OCI-LY1 (cell line): ENCODE results near the gene GIGYF1.

Experiments used
- H2AFZ ChIP-seq: fragments of 200-600 bp; sonication (generic), shearing (Covaris generic); 2 replicates; pipeline ENCODE4 v1.6.0; 2014; ENCODE audit warnings: antibody characterized with exemption, mild to moderate bottlenecking, low read length
- H3F3A ChIP-seq: fragments of 200-600 bp; sonication (generic), shearing (Covaris generic); 2 replicates; pipeline ENCODE4 v1.6.0; 2014; ENCODE audit warnings: mild to moderate bottlenecking, antibody characterized with exemption, low read length, moderate library complexity; ENCODE audit not compliant: insufficient read depth
- H3K27ac ChIP-seq: fragments of 200-600 bp; sonication (generic); 2 replicates; pipeline ENCODE4 v1.5.1; 2014; ENCODE audit warnings: low read length, mixed run types, mild to moderate bottlenecking, low read depth; ENCODE audit not compliant: poor library complexity, severe bottlenecking
- H3K27me3 ChIP-seq: fragments of 200-600 bp; sonication (generic); 2 replicates; pipeline ENCODE4 v1.6.0; 2014; ENCODE audit warnings: antibody characterized with exemption, mild to moderate bottlenecking, low read length, moderate library complexity; ENCODE audit not compliant: insufficient read depth
- H3K36me3 ChIP-seq: fragments of 200-600 bp; sonication (generic); 2 replicates; pipeline ENCODE4 v1.6.1; 2014; ENCODE audit warnings: mild to moderate bottlenecking, antibody characterized with exemption, low read length, moderate library complexity, mixed read lengths; ENCODE audit not compliant: insufficient read depth
- H3K4me1 ChIP-seq: fragments of 200-600 bp; sonication (generic); 2 replicates; pipeline ENCODE4 v1.5.1; 2014; ENCODE audit warnings: mild to moderate bottlenecking, low read length, moderate library complexity; ENCODE audit not compliant: insufficient read depth, severe bottlenecking
- H3K4me2 ChIP-seq: fragments of 200-600 bp; sonication (generic), shearing (Covaris generic); 2 replicates; pipeline ENCODE4 v1.6.1; 2014; ENCODE audit warnings: low read length
- H3K4me3 ChIP-seq: fragments of 200-600 bp; sonication (generic); 2 replicates; pipeline ENCODE4 v1.5.1; 2014; ENCODE audit warnings: low read length, low read depth, mild to moderate bottlenecking, mixed read lengths; ENCODE audit not compliant: poor library complexity, severe bottlenecking
- H3K79me2 ChIP-seq: fragments of 200-600 bp; shearing (Covaris generic); 2 replicates; pipeline ENCODE4 v1.6.1; 2016; ENCODE audit warnings: mixed run types, low read length, mixed read lengths; ENCODE audit not compliant: insufficient read depth
- H3K9ac ChIP-seq: fragments of 200-600 bp; sonication (generic), shearing (Covaris generic); 2 replicates; pipeline ENCODE4 v1.6.1; 2014; ENCODE audit warnings: mild to moderate bottlenecking, low read length, mixed read lengths
- H3K9me2 ChIP-seq: fragments of 200-600 bp; sonication (generic), shearing (Covaris generic); 2 replicates; pipeline ENCODE4 v1.6.1; 2014; ENCODE audit warnings: low read depth, mild to moderate bottlenecking, low read length, mixed read lengths
- H3K9me3 ChIP-seq: fragments of 200-600 bp; shearing (Covaris generic); 2 replicates; pipeline ENCODE4 v1.6.1; 2014; ENCODE audit warnings: low read length, mixed read lengths
- H4K20me1 ChIP-seq: fragments of 200-600 bp; sonication (generic), shearing (Covaris generic); 2 replicates; pipeline ENCODE4 v1.6.0; 2016; ENCODE audit warnings: mild to moderate bottlenecking, low read length; ENCODE audit not compliant: insufficient read depth
- EZH2 ChIP-seq: fragments of 200-600 bp; sonication (generic), shearing (Covaris generic); IDR thresholded peaks from 2 replicates; pipeline ENCODE4 v1.8.0; 2017; ENCODE audit warnings: borderline replicate concordance, mixed run types, mild to moderate bottlenecking, antibody characterized with exemption, low read length, moderate library complexity, mixed read lengths
- TF ChIP-seq, protein P1 (sequence below): fragments of 200-600 bp; sonication (generic), shearing (Covaris generic); IDR thresholded peaks from 2 replicates; pipeline ENCODE4 v1.5.1; 2017; ENCODE audit warnings: mild to moderate bottlenecking, antibody characterized with exemption, low read length, moderate library complexity, mixed read lengths

Gene GIGYF1

DNA sequence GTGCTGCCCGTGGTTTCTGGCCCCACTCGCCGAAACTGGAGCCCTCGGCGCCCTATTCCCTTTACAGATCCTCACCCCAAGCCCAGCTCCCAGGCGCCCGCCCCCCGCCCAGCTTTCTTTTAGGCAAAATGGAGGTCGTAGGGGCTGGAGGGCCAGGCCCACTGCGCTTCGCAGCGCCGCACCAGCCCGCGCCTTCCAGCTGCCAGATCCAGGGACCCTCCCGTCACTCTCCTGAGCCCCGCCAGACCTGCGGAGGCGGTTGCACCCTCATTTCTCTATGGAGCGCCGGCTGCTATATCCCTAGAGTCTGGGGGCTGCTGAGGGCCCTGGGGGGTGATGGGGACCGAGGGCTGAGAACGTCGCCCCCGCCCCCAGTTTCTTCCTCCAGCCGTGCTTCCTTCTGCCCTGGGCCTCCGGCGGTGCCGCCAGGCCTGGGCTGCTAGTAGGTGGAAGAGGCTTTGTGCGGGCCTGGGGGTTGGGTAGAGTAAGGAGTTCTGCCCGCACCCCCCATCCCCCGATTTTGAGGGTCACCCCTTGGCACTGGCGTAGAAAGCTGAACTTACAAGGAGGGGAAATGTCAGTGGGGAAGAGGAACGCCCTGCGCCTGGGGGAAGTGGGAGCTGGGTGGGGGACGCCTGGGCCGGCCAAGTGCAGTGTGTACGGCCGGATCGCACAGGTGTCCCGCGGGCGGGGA lies 19.5 kb downstream of the GIGYF1 start:
- H4K20me1 ChIP-seq, result no peaks in the 10 kb centered on the region
- H3K9me3 ChIP-seq, result no peaks in the 10 kb centered on the region
- H2AFZ ChIP-seq, result no peak overlapping the region
- peak overlapping the region; percentile 65 for H3K27ac ChIP-seq
- H3K9ac ChIP-seq, result peak overlapping the region; percentile 94
- peak overlapping the region; percentile 80 for H3K4me2 ChIP-seq
- H3K36me3 ChIP-seq, result peaks cover 32% of the 10 kb centered on the region
- no peaks in the 10 kb centered on the region for H3K27me3 ChIP-seq
- no peaks in the 10 kb centered on the region for H3F3A ChIP-seq
- H3K79me2 ChIP-seq, result peaks cover 6% of the 10 kb centered on the region
- no peaks in the 10 kb centered on the region for H3K9me2 ChIP-seq
- peak overlapping the region; percentile 76 for H3K4me3 ChIP-seq
- H3K4me1 ChIP-seq, result peaks cover 11% of the 10 kb centered on the region
- TF ChIP-seq, protein P1, sequence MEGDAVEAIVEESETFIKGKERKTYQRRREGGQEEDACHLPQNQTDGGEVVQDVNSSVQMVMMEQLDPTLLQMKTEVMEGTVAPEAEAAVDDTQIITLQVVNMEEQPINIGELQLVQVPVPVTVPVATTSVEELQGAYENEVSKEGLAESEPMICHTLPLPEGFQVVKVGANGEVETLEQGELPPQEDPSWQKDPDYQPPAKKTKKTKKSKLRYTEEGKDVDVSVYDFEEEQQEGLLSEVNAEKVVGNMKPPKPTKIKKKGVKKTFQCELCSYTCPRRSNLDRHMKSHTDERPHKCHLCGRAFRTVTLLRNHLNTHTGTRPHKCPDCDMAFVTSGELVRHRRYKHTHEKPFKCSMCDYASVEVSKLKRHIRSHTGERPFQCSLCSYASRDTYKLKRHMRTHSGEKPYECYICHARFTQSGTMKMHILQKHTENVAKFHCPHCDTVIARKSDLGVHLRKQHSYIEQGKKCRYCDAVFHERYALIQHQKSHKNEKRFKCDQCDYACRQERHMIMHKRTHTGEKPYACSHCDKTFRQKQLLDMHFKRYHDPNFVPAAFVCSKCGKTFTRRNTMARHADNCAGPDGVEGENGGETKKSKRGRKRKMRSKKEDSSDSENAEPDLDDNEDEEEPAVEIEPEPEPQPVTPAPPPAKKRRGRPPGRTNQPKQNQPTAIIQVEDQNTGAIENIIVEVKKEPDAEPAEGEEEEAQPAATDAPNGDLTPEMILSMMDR, result no peak
- no peak for TF ChIP-seq EZH2

DNA sequence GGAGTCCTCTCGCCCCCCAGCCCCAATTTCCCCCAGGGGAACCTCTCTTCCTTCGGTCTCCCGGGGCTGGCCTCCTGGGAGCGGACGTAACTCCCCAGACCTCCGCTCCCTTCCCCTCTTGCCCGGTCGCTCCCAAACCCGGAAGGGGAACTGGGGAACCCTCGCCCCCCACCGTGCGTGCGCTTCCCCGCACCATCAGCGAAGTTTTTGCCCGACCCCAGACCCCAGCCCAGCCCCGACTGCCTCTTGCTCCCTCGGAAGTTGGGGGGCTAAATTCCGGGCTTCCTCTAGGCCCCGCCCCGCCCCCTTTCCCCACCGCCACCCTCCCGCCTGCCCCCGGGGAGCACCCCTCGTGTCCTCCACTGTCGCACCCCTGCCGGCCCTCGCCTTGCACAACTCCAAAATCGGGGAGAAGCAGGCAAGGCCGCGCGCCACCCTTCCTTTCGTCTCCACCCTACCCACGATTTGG lies 20.1 kb downstream of the GIGYF1 start:
- peak overlapping the region; percentile 65 for H3K27ac ChIP-seq
- no peaks in the 10 kb centered on the region for H3K9me2 ChIP-seq
- H3K4me3 ChIP-seq, result peak overlapping the region; percentile 76
- H3K9ac ChIP-seq, result peak overlapping the region; percentile 94
- peaks cover 11% of the 10 kb centered on the region for H3K4me1 ChIP-seq
- H3K36me3 ChIP-seq, result peaks cover 26% of the 10 kb centered on the region
- H3K27me3 ChIP-seq, result no peaks in the 10 kb centered on the region
- no peaks in the 10 kb centered on the region for H3K9me3 ChIP-seq
- peaks cover 6% of the 10 kb centered on the region for H3K79me2 ChIP-seq
- H3K4me2 ChIP-seq, result peak overlapping the region; percentile 80
- no peaks in the 10 kb centered on the region for H3F3A ChIP-seq
- TF ChIP-seq, protein P1, result no peak
- TF ChIP-seq EZH2, result no peak
- no peak overlapping the region for H2AFZ ChIP-seq
- no peaks in the 10 kb centered on the region for H4K20me1 ChIP-seq

DNA sequence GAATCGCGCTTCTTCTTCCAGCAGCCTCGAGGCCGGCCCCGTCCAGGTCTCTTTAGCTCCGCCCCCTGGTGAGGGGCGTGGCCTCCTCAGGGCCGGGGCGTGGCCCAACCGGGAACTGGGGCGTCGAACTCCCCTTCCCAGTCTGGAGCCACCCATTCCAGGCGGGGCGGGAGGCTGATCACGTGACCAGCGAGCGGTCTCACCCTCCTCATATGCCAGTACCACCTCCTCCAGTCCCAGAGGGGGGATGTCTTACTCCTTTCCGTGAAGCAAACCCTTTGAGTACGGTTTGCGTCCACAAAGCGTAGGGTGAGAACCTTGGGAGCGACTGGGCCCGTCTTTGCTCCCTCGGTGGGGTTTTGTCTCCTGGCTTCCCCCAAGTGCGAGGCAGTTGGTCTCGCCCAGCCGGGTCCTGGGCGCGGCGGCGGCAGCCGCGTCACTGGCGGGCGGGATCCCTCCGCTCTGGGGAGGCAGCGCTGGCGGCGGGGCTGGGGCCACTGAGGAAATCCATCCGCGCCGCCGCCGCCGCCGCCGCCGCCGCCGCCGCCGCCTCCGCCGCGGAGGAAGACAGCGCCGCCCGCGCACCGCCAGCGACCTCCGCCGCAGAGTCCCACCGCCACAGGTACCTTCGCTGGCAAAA lies 20.6 kb downstream of the GIGYF1 start, which contains the start of gene GNB2:
Gene GNB2, plus strand, starts transcription at position 439 of the 640 bp plus-strand sequence. CDS start 2,526 bp downstream, outside the sequence.
- Histone ChIP-seq H3K4me2 (peak within 1 kb of the TSS; percentile 80), H3F3A (no peaks in the 10 kb centered on the region), H3K9me3 (no peaks in the 10 kb centered on the region), H3K36me3 (peaks cover 22% of the 10 kb centered on the region), H3K9me2 (no peaks in the 10 kb centered on the region), H2AFZ (no peak within 1 kb of the TSS), H3K27ac (peak within 1 kb of the TSS; percentile 74), H3K79me2 (peaks cover 6% of the 10 kb centered on the region), H4K20me1 (no peaks in the 10 kb centered on the region), H3K4me1 (peaks cover 11% of the 10 kb centered on the region), H3K27me3 (no peaks in the 10 kb centered on the region), H3K4me3 (peak within 1 kb of the TSS; percentile 76), H3K9ac (peak within 1 kb of the TSS; percentile 94)
- TF ChIP-seq, protein P1, result no peak
- TF ChIP-seq EZH2, result no peak
